Stimulated activated memory B cell treated with anti-CD40 and anti-IgM and Interleukin-4, amounts not matched to agents 10 μg/mL and 1 μg/mL and 100 μg/mL, for 72 hours (primary cell): ENCODE measurements around the gene VEGFB.

ENCODE experiments used
- ATAC-seq: fragments of 150-1000 bp; cut with Tn5 transposase; 2 replicates; pipeline ENCODE4 v1.10.0; 2021
- H3K27ac Mint-ChIP-seq: one replicate; pipeline ENCODE4 v1.8.0; 2022; ENCODE audit warnings: mild to moderate bottlenecking, mixed read lengths
- H3K27me3 Mint-ChIP-seq: one replicate; pipeline ENCODE4 v1.8.0; 2022; ENCODE audit warnings: mixed read lengths
- H3K36me3 Mint-ChIP-seq: one replicate; pipeline ENCODE4 v1.8.0; 2022; ENCODE audit warnings: mixed read lengths
- H3K4me1 Mint-ChIP-seq: one replicate; pipeline ENCODE4 v1.8.0; 2022; ENCODE audit warnings: mixed read lengths
- H3K4me3 Mint-ChIP-seq: one replicate; pipeline ENCODE4 v1.8.0; 2022; ENCODE audit warnings: mild to moderate bottlenecking, moderate library complexity, mixed read lengths
- H3K9me3 Mint-ChIP-seq: one replicate; pipeline ENCODE4 v1.8.0; 2022; ENCODE audit warnings: mixed read lengths

VEGFB gene

GRCh38 chr11:64207256-64208085, 26.9 kb upstream of the VEGFB start:
- Mint-ChIP-seq H3K27me3 (no peaks in the 10 kb centered on the region), H3K27ac (peak overlapping the region; percentile 95), H3K36me3 (peaks cover 74% of the 10 kb centered on the region), H3K4me1 (peaks cover 71% of the 10 kb centered on the region), H3K4me3 (peak overlapping the region; percentile 89), H3K9me3 (no peaks in the 10 kb centered on the region)
- peak; percentile 86 for ATAC-seq

DNA sequence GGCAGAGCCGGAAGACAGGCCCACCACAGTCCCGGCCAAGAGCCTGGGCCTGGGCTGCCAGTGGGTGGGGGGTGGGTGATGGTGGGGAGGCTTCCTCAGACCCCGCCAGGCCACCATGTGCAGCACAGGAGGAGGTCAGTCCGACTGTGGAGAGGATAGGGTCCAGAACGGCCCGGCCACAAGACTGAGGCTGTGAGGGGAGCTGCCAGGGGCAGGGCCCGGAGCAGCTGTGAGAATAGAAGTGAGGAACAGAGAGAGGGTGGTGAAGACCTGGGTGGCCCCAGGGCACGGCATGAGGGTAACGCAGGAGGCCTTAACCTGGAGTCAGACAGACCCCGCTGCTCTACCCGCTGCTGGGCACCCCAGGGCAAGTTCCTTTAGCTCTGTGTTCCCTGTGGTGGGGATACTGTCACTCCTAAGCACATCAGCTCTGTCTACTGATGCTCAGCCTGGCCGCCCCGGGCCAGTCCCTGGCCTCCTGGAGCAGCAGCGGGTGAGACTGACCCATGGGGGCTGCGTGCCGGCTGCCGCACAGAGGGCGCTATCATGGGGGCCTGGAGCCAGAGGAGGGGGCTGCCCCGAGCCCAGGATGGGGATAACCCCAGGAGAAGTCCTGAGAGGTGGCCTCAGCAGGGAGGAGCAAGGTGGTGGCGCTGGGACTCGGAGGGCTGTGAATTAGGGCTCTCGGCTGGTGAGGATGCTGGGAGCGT, 26.1 kb upstream of the VEGFB start:
- no peaks in the 10 kb centered on the region for H3K27me3 Mint-ChIP-seq

GRCh38 chr11:64208796-64209562, 25.4 kb upstream of the VEGFB start:
- Mint-ChIP-seq H3K4me3 (peak overlapping the region; percentile 30), H3K4me1 (peaks cover 74% of the 10 kb centered on the region), H3K9me3 (no peaks in the 10 kb centered on the region), H3K27me3 (no peaks in the 10 kb centered on the region), H3K36me3 (peaks cover 72% of the 10 kb centered on the region), H3K27ac (peak overlapping the region; percentile 95)
- ATAC-seq, result no peak

More for the DNA sequence above, 26.1 kb upstream of the VEGFB start:
- H3K9me3 Mint-ChIP-seq, result no peaks in the 10 kb centered on the region
- H3K4me1 Mint-ChIP-seq, result peaks cover 75% of the 10 kb centered on the region
- H3K4me3 Mint-ChIP-seq, result peak overlapping the region; percentile 89
- no peak for ATAC-seq
- peak overlapping the region; percentile 95 for H3K27ac Mint-ChIP-seq
- H3K36me3 Mint-ChIP-seq, result peaks cover 75% of the 10 kb centered on the region

DNA sequence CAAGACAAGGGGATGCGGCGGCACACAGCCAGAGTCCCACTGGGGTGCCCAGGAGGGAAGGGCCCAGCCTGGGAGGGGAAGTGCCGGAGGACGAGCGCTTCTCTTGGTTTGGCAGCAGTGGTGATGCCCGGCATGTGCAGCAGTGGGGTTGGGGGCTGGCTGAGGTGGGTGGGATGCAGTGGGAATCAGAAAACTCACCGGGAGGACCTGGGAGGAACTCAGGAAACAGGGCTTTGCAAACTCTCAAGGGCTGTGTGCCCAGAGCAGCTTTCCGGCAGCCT, 24.9 kb upstream of the VEGFB start:
- H3K36me3 Mint-ChIP-seq, result peaks cover 72% of the 10 kb centered on the region
- no peaks in the 10 kb centered on the region for H3K9me3 Mint-ChIP-seq
- H3K4me3 Mint-ChIP-seq, result no peak overlapping the region
- H3K27me3 Mint-ChIP-seq, result no peaks in the 10 kb centered on the region
- H3K27ac Mint-ChIP-seq, result peak overlapping the region; percentile 95
- no peak for ATAC-seq
- H3K4me1 Mint-ChIP-seq, result peaks cover 73% of the 10 kb centered on the region

DNA sequence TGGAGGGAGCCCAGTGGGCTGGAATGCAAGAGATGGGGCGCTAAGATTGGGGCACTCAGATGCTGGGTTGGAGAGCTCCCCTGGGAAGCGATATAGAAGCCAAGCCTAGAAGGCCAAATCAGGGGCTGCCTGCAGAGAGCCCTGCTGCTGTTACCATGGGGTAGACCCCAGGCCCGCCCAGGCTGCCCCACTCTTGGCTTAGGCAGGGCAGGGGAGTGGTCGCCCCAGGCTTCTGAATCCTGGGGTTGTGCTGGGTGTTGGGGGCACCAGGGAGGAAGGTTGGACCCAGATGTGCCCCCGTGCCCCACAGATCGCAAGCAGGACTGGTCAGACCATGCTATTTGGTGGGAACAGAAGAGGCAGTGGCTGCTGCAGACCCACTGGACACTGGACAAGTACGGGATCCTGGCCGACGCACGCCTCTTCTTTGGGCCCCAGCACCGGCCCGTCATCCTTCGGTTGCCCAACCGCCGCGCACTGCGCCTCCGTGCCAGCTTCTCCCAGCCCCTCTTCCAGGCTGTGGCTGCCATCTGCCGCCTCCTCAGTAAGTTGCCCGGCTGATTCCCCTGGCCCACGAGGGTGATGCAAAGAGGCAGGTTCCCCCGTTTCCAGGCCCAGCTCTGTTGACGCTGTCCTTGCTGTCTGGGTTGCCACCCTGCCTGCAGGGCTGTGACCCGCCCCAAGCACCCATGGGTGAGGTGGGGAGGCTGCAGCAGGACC, 23.9 kb upstream of the VEGFB start:
- no peaks in the 10 kb centered on the region for H3K9me3 Mint-ChIP-seq
- no peak for ATAC-seq
- no peak overlapping the region for H3K4me3 Mint-ChIP-seq
- H3K27me3 Mint-ChIP-seq, result no peaks in the 10 kb centered on the region
- H3K27ac Mint-ChIP-seq, result no peak overlapping the region
- H3K36me3 Mint-ChIP-seq, result peaks cover 79% of the 10 kb centered on the region
- H3K4me1 Mint-ChIP-seq, result peaks cover 71% of the 10 kb centered on the region

DNA sequence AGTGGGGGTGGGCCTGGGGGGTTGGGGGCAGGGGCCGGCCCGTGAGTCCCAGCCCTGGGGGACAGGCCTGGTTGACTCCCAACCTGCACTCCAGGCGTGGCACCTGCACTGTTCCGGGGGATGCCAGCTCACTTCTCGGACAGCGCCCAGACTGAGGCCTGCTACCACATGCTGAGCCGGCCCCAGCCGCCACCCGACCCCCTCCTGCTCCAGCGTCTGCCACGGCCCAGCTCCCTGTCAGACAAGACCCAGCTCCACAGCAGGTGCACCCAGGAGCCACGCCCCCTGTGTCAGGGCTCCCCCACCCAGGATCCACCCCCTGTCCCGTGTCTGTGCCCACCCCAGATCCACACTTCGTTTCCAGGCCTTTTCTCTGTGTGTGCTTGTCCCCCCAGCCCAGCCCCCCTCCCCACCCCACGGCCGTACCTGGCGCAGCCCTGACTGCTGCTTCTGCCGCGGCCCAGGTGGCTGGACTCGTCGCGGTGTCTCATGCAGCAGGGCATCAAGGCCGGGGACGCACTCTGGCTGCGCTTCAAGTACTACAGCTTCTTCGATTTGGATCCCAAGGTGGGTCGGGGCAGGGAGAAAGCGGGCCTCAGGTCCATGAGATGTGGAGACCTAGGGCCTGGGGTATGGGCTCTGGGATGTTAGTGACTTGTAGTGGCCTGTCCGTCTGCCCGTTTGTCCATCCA, 23.1 kb upstream of the VEGFB start:
- Mint-ChIP-seq H3K9me3 (no peaks in the 10 kb centered on the region), H3K4me1 (peaks cover 62% of the 10 kb centered on the region), H3K27me3 (no peaks in the 10 kb centered on the region), H3K36me3 (peaks cover 81% of the 10 kb centered on the region), H3K4me3 (no peak overlapping the region), H3K27ac (no peak overlapping the region)
- no peak for ATAC-seq

DNA sequence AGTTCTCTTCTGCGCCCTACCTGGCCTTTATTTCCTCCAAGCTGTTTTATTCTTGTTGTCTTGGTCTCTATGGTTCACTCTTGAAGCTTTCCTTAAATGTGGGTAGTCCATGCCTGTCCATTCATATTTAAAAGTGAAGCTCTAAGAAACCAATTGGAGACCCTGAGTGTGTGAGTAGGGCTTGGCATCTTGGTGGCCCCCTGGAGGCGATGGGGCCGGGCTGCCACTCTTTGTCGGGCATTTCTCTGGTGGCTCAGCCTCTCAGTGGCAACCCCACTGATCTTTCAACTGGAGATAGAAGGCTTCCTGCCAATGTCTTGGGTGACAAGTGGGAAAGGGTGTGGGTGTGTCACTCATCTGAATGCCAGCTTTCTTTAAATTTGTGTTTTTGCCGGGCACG, 17.5 kb upstream of the VEGFB start:
- Mint-ChIP-seq H3K4me3 (no peak overlapping the region), H3K27me3 (no peaks in the 10 kb centered on the region), H3K9me3 (no peaks in the 10 kb centered on the region), H3K27ac (no peak overlapping the region), H3K36me3 (peaks cover 57% of the 10 kb centered on the region), H3K4me1 (peaks cover 38% of the 10 kb centered on the region)
- ATAC-seq, result no peak

DNA sequence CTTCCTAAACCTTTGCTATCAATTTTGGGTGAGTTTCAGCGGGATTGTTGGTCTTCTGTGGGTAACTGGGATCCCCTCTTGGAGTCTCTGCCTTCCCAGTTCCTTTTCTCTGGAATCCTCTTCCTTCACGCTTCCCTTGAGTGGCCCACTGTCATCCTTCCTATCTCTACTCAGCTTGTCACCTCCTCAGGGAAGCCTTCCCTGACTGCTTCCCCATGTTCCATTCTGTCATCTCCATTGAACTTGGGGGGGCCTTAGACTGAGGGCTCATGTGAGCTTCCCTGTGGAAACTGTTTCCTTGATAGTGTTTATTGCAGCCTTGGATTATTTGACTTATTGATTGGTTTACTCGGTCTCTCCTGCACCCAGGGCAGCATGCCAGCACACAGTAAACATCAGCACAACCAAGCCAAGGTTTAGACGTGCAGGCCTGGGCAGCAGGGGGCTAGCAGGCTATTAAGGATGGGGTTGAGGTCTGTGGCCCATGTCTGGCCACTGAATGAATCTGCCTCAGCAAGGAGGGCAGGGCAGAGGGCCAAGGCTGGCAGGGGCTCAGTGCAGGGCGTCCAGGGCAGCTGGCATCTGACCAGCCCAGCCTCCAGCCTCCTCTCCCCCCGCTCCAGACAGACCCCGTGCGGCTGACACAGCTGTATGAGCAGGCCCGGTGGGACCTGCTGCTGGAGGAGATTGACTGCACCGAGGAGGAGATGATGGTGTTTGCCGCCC, 15.6 kb upstream of the VEGFB start:
- Mint-ChIP-seq H3K9me3 (no peaks in the 10 kb centered on the region), H3K27me3 (no peaks in the 10 kb centered on the region), H3K4me1 (peaks cover 21% of the 10 kb centered on the region), H3K36me3 (peaks cover 43% of the 10 kb centered on the region), H3K27ac (peak overlapping the region; percentile 23), H3K4me3 (peak overlapping the region; percentile 16)
- no peak for ATAC-seq

- Mint-ChIP-seq H3K36me3 (peaks cover 37% of the 10 kb centered on the region), H3K4me1 (peaks cover 17% of the 10 kb centered on the region), H3K9me3 (no peaks in the 10 kb centered on the region), H3K27ac (no peak overlapping the region), H3K4me3 (no peak overlapping the region), H3K27me3 (no peaks in the 10 kb centered on the region)
- no peak for ATAC-seq
Observed at GRCh38 chr11:64219354-64219684, 15.1 kb upstream of the VEGFB start.

DNA sequence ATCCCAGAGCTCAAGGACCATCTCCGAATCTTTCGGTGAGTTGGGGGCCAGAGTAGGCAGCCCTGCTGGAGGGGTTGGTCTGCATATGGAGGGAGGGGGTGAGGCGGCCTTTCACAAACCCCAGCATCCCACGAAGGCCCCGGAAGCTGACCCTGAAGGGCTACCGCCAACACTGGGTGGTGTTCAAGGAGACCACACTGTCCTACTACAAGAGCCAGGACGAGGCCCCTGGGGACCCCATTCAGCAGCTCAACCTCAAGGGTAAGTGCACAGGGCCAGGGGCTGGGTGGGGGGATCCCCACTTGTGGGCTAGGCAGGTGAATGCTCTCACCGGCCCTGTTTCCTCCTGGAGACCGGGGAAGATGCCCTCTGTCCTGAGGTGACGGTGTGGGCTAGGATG, 14.6 kb upstream of the VEGFB start:
- Mint-ChIP-seq H3K9me3 (no peaks in the 10 kb centered on the region), H3K4me1 (peaks cover 19% of the 10 kb centered on the region), H3K27ac (no peak overlapping the region), H3K36me3 (peaks cover 33% of the 10 kb centered on the region), H3K27me3 (no peaks in the 10 kb centered on the region), H3K4me3 (no peak overlapping the region)
- no peak for ATAC-seq

- Mint-ChIP-seq H3K36me3 (peaks cover 28% of the 10 kb centered on the region), H3K27me3 (no peaks in the 10 kb centered on the region), H3K9me3 (no peaks in the 10 kb centered on the region), H3K4me1 (peaks cover 19% of the 10 kb centered on the region), H3K27ac (no peak overlapping the region), H3K4me3 (no peak overlapping the region)
- ATAC-seq, result no peak
Observed at GRCh38 chr11:64220271-64220670, 14.1 kb upstream of the VEGFB start.

- H3K36me3 Mint-ChIP-seq, result peaks cover 23% of the 10 kb centered on the region
- no peaks in the 10 kb centered on the region for H3K27me3 Mint-ChIP-seq
- no peak for ATAC-seq
- H3K27ac Mint-ChIP-seq, result no peak overlapping the region
- no peaks in the 10 kb centered on the region for H3K9me3 Mint-ChIP-seq
- H3K4me1 Mint-ChIP-seq, result peaks cover 20% of the 10 kb centered on the region
- H3K4me3 Mint-ChIP-seq, result no peak overlapping the region
Observed at GRCh38 chr11:64220798-64221197, 13.6 kb upstream of the VEGFB start.

GRCh38 chr11:64222651-64223000, 11.8 kb upstream of the VEGFB start:
- peaks cover 22% of the 10 kb centered on the region for H3K36me3 Mint-ChIP-seq
- peaks cover 29% of the 10 kb centered on the region for H3K4me1 Mint-ChIP-seq
- no peaks in the 10 kb centered on the region for H3K27me3 Mint-ChIP-seq
- H3K9me3 Mint-ChIP-seq, result no peaks in the 10 kb centered on the region
- ATAC-seq, result no peak
- H3K4me3 Mint-ChIP-seq, result no peak overlapping the region
- H3K27ac Mint-ChIP-seq, result no peak overlapping the region

DNA sequence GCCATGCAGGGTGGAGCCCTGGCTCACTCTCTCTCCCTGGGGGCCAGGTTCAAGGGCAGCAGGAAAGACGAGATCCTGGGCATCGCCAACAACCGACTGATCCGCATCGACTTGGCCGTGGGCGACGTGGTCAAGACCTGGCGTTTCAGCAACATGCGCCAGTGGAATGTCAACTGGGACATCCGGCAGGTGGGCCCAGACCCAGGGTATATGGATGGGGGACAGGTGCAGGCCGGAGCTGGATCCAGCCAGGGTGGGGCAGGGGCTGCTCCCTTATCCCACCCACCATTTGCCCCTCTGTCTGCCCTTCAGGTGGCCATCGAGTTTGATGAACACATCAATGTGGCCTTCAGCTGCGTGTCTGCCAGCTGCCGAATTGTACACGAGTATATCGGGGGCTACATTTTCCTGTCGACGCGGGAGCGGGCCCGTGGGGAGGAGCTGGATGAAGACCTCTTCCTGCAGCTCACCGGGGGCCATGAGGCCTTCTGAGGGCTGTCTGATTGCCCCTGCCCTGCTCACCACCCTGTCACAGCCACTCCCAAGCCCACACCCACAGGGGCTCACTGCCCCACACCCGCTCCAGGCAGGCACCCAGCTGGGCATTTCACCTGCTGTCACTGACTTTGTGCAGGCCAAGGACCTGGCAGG, 11.3 kb upstream of the VEGFB start:
- Mint-ChIP-seq H3K27ac (no peak overlapping the region), H3K4me3 (no peak overlapping the region), H3K9me3 (no peaks in the 10 kb centered on the region), H3K4me1 (peaks cover 34% of the 10 kb centered on the region), H3K36me3 (peaks cover 22% of the 10 kb centered on the region), H3K27me3 (no peaks in the 10 kb centered on the region)
- ATAC-seq, result no peak
